ENCODE measurements around the gene WNT9A.

WNT9A gene

GRCh38 chr1:227897704-227898438 lies 49.9 kb downstream of the WNT9A start:
- DNase-seq (ENCODE audit: low read depth in 3 of 3): no peak

DNA sequence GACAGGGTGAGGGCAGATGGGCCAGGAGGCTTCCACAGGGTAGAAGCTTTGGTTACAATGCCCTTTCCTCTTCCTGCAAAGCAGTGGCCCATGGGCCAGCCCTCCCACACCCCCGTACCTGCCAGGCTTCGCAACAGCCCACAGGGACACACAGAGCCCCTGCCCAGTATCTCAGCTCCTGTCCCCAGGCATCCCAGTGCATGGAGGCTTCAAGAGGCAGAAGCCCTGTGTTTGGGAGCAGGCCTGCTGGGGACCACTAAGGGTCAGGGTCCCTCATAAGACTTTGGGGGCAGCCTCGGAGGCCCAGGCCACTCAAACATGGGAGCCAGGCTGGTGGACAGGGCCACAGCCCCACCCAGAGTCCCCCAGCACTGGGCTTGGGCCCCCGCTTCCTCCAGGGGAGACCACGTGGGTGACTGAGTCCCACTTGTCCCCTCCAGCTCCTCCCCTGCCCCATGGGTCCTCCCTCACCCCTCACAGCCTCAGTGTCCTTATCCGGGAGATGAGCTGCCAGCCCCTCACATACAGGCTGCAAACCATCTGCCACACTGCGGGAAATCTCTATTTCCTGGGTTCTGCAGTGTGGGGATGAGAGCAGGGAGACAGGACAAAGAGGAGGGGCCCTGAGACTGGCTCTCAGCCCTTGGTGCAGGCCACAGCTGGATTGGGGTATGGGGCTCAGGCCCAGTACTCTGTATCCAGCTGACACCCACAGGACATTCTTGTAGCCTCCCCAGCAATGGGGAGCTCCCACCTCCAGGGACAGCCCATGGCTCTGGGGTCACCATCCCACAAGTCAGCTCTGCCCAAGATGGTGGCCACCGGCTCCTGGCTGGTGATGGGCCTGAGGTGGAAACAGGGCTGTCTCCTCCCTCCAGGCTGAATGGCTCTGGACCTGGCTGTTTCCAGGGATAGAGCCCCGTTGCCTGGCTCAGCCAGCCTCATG lies 50.7 kb downstream of the WNT9A start:
- no peak for DNase-seq (ENCODE audit: low read depth in 3 of 3)

- DNase-seq (ENCODE audit: low read depth in 3 of 3): no peak
These were observed 51.7 kb downstream of the WNT9A start for GRCh38 chr1:227895828-227896685.

DNA sequence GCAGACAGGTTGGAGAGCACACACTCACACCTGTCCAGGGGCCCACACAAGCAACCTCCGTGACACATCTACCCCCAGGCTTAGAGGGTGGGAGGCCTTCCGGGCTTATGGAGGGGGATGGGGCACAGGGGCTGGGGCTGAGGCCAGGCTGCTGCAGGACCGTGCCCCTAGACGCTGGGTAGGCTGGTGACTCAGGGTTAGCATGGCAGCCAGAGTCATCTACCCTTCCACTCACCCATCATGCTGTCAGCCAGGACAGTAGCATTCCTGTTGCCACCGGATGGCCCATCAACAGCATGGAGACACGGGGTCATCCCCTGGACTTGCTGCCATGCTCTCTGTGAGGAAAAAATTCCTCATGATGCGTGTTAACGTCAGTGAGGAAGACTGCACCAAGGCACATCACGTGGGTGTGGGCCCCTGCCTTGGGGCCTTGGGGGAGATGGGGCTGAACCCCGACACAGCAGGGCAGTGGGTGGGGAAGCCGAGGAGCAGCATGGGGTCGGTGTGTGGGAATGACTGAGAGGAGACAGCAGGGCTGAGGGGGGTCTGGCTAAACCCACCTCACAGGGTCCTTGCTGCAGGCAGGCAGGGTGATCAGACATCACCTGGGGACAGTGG lies 52.8 kb downstream of the WNT9A start:
- no peak for DNase-seq (ENCODE audit: low read depth in 3 of 3)

DNA sequence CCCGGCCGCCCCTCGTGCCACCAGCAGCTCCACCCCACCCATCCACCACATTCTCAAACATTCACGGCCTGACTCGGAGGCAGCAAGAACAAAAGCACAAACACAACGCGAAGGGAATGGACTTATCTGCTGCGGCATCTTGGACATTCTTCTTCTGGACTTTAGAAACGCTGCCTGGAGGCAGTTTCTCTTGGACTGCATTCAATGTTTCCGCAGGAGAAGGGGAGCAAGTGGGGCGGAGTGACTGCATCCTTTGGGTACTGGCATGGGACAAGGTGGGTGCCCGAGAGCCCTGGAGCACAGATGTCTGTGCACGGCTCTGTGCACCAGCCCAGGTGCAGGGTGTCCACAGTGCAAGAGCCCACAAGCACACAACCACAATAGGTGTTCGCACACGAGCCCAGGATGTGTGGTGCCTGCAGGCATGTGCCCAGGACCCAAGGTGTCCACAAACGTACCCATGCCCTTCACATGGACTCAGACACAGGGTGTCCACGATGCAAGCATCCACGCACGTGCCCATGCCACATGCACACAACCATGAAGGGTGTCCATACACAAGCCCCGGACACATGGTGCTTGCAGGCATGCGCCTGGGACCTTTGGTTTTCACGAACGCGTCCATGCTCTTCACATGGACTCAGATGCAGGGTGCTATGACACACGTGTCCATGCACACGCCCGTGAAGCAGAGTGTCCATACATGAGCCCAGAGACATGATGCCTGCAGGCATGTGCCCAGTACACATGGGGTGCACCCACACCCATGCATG lies 53.6 kb downstream of the WNT9A start:
- DNase-seq (ENCODE audit: low read depth in 3 of 3): no peak

- DNase-seq (ENCODE audit: low read depth in 3 of 3): no peak
These were observed 54.3 kb downstream of the WNT9A start for GRCh38 chr1:227893300-227893948.

- no peak for DNase-seq (ENCODE audit: low read depth in 3 of 3)
These were observed 55.0 kb downstream of the WNT9A start for GRCh38 chr1:227892489-227893299.

GRCh38 chr1:227891955-227892488 lies 55.7 kb downstream of the WNT9A start:
- DNase-seq (ENCODE audit: low read depth in 3 of 3): no peak

DNA sequence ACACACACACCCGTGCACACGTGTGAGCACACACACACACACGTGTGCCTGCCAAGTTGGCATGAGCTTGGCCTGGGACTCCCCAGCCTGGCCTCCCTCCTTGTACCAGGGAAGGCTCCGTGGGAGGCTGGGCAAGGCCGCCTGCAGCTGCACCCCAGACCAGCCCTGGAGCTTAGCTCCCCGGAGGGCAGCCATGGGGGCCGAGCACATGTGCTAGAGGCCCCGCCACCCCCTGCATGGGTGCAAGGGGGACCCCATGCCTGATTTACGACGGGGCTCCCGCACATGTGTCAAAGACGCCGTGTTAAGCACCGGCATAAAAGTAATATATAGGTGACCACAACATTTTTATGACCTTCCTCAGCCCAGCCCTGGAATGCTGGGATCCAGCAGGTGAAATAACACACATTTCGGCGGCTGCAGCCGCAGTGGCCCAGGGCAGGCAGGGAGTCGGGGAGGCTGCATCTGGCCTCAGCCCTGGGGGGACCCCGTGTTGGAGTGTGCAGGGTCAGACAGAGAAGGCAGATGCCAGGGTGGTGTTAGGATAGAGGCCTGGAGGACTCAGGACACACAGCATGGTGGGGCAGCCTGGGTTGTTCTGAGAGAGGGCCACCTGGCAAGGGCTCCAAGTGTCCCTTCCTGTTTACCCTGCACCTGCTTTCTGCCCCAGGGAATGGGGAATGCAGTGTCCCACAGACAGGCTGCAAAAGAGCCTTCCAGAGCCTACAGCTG lies 56.3 kb downstream of the WNT9A start:
- DNase-seq (ENCODE audit: low read depth in 3 of 3): no peak

DNA sequence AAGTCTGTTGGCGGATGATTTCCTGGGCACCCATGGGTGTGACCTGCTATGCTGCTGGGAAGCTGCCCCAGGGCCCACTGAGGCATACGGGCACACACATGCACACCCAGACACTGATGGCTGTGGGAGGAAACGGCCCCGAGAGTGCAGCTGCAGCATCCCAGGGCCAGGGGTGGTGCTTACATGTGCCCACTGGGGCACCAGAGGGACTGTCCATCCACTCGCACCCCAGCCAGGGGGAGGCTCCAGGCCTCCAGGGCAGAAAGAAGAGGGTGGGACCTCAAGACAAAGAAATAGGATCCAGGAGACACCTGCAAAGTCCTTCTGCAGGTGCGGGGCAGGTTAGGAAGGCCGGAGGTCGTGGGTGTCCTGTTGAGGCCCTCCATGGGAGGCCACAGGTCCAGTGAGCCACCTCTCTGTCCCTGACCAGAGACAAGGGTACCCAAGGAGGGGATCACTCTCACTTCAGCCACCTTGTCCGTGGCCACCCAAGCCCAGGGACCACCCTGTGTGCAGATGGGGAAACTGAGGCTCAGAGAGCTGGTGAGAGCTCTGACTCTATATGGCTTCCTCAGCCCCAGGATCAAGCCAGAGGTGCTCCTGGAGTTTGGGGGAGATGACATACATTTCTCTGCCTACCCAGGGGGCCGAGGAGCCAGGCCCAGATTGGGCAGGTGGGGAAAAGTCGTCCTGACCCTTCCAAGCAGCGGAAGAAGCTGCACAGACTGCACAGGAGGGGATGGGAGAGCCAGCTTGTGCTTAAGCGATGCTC lies 57.1 kb downstream of the WNT9A start:
- no peak for DNase-seq (ENCODE audit: low read depth in 3 of 3)

GRCh38 chr1:227889863-227890405 lies 57.8 kb downstream of the WNT9A start:
- no peak for DNase-seq (ENCODE audit: low read depth in 3 of 3)

- DNase-seq (ENCODE audit: low read depth in 3 of 3): no peak
These were observed 58.5 kb downstream of the WNT9A start for GRCh38 chr1:227889047-227889862.

- DNase-seq (ENCODE audit: low read depth in 3 of 3): no peak
These were observed 59.2 kb downstream of the WNT9A start for GRCh38 chr1:227888404-227889046.

GRCh38 chr1:227887697-227888403 lies 59.9 kb downstream of the WNT9A start:
- no peak for DNase-seq (ENCODE audit: low read depth in 3 of 3)

- no peak for DNase-seq (ENCODE audit: low read depth in 3 of 3)
These were observed 60.6 kb downstream of the WNT9A start for GRCh38 chr1:227886993-227887696.

All from stimulated activated CD4-positive, alpha-beta T cell treated with anti-CD3 and anti-CD28 coated beads, TNF-alpha, amount 100 ng/mL, for 48 hours (primary cell).